A549 (cell line): ENCODE measurements around the gene BEX4.

Source experiments
- CHD2 ChIP-seq: fragments of 150-350 bp; IDR thresholded peaks from 2 replicates; pipeline ENCODE4 v1.6.1; 2014; ENCODE audit warnings: low read length; ENCODE audit not compliant: partially characterized antibody
- CTCF ChIP-seq: fragments of >200 bp; sonication (Bioruptor Twin); formaldehyde crosslinking; IDR thresholded peaks from 3 replicates; pipeline ENCODE4 v1.5.1; 2016
- ELK1 ChIP-seq: fragments of 150-350 bp; IDR thresholded peaks from 2 replicates; pipeline ENCODE4 v1.6.1; 2014; ENCODE audit warnings: low read depth, mild to moderate bottlenecking, low read length
- EP300 ChIP-seq, 2 experiments: fragments of >200 bp; sonication (Bioruptor Twin); formaldehyde crosslinking; IDR thresholded peaks; 2 replicates in 1 of 2; 3 replicates in 1 of 2; pipeline ENCODE4 v1.6.1; 2016 to 2017
- HOXB5 ChIP-seq: fragments of 250-450 bp; sonication (Bioruptor Pico); IDR thresholded peaks from 2 replicates; pipeline ENCODE4 v1.5.0; 2020; ENCODE audit warnings: mild to moderate bottlenecking, moderate library complexity
- JUNB ChIP-seq: fragments of >200 bp; sonication (Bioruptor Twin); formaldehyde crosslinking; IDR thresholded peaks from 2 replicates; pipeline ENCODE4 v1.6.1; 2016
- MAFK ChIP-seq: fragments of 450-650 bp; IDR thresholded peaks from 2 replicates; pipeline ENCODE4 v1.6.1; 2014; ENCODE audit not compliant: partially characterized antibody
- MYC ChIP-seq: IDR thresholded peaks from 2 replicates; pipeline ENCODE4 v1.6.1; 2012; ENCODE audit warnings: mild to moderate bottlenecking, inconsistent platforms, low read length, improper control_type of control experiment, borderline replicate concordance
- POLR2A ChIP-seq: IDR thresholded peaks from 2 replicates; pipeline ENCODE4 v1.6.1; 2012; ENCODE audit warnings: mild to moderate bottlenecking, low read length
- RAD21 ChIP-seq, 2 experiments: fragments of >200 bp in 1 of 2; sonication (Bioruptor Twin) in 1 of 2; formaldehyde crosslinking in 1 of 2; IDR thresholded peaks in 1 of 2; conservative IDR thresholded peaks in 1 of 2; 2 replicates in 1 of 2; 3 replicates in 1 of 2; pipeline ENCODE4 v1.6.1; 2012 to 2018; ENCODE audit warnings: inconsistent platforms in 1 of 2
- REST ChIP-seq: fragments of 200-600 bp; sonication (generic); IDR thresholded peaks from 2 replicates; pipeline ENCODE4 v1.6.1; 2016; ENCODE audit warnings: antibody characterized with exemption, mild to moderate bottlenecking, moderate library complexity
- RFX5 ChIP-seq: fragments of 450-650 bp; IDR thresholded peaks from 2 replicates; pipeline ENCODE4 v1.7.1; 2014; ENCODE audit warnings: antibody characterized with exemption, mild to moderate bottlenecking, moderate library complexity
- USF2 ChIP-seq: fragments of 450-650 bp; IDR thresholded peaks from 2 replicates; pipeline ENCODE4 v1.6.1; 2014; ENCODE audit warnings: antibody characterized with exemption
- ZC3H11A ChIP-seq: fragments of 450-650 bp; IDR thresholded peaks from 2 replicates; pipeline ENCODE4 v1.6.1; 2014; ENCODE audit warnings: antibody characterized with exemption, mild to moderate bottlenecking

- TF ChIP-seq POLR2A (no peak), ELK1 (no peak), RAD21 (conservative IDR thresholded peaks at IDR 0.05 in 1 of 2, IDR thresholded peaks at IDR 0.05 in 1 of 2) (no peak), JUNB (no peak), HOXB5 (CRISPR knock-in tag) (no peak), USF2 (no peak), MYC (no peak), CTCF (no peak), REST (no peak), MAFK (no peak), ZC3H11A (no peak), CHD2 (no peak), RFX5 (no peak), EP300 (IDR thresholded peaks at IDR 0.05) (no peak)
These were observed 39.4 kb downstream of the BEX4 start for GRCh38 chrX:103254171-103254824.
